Measurements from ENCODE around the gene SLN.
A peak's percentile ranks its signal among the peaks of the same experiment; 100 is the strongest.

SLN gene

DNA sequence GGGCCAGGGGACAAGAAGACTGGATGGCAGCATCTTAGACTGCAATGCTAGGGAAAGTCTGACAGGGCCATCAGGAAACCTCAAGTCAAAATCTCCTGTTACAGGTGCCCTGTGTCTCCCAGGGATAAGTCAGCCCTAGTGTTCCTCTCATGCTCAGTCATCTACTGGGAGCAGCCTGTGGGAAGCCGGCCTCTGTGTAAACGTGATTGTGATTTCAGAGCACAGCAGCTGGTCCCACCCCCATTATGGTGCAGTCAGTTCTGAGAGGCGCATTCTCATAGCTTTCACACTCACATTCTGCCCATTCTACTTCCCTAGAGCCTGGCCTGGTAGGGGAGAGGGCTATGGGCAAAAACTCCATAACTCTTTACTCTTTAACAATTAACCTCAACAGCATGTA lies 7.2 kb upstream of the SLN start:
- DNase-seq = peak; percentile 36

DNA sequence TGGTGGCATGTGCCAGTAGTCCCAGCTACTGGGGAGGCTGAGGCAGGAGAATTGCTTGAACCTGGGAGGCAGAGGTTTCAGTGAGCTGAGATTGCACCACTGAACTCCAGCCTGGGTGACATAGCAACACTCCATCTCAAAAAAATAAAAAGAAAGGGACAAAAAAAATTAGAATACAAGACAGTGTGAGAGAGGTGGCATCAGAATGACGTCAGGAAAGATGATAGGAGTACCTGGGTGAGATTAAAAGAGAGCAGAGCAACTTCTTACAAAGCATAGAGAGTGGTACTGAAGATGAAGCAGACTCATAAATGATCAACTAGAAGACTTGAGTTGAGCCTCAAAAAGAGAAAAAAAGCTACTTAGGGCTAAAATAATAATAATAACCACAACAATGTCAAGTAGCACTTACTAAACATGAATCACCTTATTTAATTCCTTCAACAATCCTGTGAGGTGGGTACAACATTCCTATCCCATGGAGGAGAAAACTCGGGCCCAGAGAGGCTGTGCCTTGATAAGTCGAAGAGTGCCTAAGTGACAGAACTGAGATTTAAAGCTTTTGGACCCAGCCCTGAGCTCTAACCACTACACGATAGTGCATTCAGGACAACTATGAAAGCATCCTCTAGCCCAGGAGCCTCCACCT lies 5.2 kb upstream of the SLN start:
- no peak for DNase-seq

DNA sequence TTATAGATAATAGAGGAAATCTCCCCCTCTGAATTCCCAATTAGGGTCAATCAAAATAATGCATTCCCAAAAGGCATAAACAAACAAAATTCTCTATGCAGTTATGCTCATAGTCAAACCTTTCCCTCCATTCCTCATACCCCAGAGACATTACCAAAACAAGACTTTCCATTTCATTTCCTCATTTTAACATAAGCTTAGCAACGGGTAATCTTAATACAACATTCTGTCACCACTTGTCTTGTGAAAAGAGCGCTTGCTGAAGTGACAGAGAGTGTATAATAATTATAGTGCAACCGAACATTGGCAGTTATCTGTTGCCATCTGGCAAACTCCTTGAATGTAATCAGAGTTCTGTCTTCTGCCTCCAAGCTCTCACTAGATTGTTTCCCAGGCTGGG lies 1.2 kb upstream of the SLN start:
- peak; percentile 71 for DNase-seq

DNA sequence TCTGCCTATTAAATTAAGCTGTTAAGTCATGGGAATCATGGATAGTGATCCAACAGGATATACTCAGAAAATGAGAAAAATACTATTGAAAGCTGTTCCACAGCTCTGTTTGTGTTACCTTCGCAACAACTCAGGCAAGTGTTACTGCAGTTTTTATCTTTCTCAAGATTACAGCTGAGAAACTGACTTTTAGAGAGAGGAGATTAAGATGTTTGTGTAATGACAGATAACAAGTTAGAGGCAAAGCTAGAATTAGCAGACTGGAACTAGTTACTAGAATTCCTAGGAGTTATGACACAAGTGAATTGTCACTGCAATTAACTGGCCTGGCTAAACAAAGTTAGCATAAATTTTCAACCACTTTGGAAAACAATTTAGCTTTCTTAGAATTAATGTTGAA lies 1.6 kb downstream of the SLN start:
- DNase-seq = no peak

DNA sequence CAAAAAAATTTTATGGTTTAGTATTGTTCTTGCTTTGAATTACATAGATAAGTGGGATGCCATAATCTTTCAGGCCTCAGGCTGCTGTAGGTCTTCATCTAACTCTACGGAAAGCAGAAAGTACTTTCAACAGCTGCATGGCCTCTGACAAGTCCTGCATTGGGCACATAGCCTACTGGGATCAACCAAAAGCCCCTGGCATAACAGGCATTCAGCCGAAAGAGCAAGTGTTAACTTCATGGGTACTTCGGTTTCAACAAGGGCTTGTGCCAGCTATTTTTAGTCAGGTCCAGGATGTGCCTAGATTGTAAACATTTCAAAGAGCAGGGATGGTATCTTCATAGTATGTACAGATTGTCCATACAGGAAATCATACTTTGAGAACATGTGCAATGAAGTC lies 3.1 kb downstream of the SLN start:
- DNase-seq = no peak

DNA sequence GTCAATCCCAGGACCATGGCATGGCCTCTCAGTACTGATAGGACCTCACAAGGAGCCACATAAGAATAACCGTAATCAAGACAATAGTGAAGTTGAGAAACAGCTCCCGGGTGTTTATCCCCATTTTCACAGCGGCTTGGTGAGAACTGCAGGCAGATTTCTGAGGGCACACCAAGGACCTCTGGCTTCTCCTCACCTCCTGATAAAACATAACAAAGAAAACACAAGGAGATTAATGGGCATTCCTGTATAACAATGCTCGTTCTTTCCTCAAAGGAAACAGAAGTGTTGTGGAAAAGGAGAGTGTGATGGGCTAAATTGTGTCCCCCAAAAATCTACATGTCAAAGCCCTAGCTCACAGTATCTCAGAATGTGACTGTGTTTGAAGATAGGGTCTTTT lies 4.0 kb downstream of the SLN start:
- DNase-seq = no peak

DNA sequence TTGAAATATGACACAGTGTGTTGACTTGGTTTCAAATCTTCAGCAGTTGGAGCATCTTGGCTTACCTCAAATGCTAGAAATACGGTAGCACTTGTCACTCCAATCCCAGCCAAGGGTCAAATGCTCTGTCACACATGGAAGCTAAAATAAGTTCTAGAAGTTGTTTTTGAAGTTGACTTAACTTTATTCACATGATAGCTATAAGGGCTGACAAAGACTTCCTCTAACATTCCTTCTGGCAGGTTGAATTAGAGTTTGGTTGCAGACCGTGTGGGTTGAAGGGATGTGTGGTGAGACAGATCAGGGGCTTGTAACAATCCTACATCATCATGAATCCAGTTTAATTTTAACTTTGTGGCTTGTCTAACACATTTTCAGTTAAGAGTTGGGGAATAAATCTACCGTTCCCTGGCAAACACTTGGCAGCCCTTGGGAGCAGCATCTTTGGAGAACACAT lies 4.6 kb downstream of the SLN start:
- no peak for DNase-seq

DNA sequence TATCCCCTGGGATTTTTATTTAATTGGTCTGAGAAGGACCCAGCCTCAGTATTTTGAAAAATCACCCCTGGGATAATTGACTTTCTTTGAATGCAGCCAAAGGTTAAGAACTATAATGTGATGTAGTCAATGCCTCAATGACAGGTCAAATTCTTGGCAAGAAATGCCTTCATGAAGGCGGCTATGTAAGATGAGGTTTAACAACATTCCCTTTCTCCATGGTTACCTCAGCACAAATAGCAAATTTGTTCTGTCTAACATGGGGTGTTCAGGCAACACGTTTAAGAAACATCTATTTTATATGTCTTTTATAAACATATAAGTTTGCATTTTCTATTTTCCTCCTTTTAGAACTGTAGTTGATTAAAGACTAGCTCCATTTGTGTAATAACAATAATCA lies 5.3 kb downstream of the SLN start:
- DNase-seq = no peak

DNA sequence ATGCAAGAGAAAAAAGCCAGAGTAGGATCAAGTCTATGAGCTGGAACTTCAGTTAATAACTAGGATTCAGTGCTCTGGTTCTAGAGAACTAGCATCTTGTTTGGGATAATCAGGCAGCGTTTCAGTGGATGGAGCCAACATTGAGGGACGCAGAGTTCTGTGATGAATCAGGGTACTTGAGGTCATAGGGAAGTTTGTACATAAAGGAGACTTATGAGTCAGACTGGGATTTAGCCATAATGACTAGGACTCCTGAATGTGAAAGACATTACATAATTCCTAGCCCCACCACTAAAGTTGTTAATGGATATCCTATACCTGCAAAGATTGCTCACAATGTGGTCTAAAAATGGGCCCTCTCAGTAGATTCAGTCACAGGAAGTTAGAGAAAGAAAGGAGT lies 6.8 kb downstream of the SLN start:
- DNase-seq = no peak

DNA sequence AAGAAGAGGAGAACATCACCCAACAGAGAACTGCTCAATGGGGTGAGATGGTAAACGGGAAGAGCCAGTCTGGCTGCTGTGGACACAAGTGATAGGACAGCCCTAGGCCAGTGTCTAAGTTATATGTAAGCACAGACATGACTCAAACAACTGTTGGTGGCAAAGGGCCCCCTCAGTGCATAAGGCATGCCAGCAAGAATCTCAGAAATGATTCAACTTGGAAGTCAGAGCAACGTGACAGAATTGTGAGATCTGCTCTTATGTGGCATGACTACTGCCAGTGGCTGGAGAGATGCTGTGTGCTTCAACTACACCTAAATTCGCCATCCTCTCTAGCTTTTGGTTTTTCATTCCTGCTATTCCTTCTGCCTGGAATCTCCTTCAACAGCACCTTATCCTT lies 7.4 kb downstream of the SLN start:
- DNase-seq = no peak

DNA sequence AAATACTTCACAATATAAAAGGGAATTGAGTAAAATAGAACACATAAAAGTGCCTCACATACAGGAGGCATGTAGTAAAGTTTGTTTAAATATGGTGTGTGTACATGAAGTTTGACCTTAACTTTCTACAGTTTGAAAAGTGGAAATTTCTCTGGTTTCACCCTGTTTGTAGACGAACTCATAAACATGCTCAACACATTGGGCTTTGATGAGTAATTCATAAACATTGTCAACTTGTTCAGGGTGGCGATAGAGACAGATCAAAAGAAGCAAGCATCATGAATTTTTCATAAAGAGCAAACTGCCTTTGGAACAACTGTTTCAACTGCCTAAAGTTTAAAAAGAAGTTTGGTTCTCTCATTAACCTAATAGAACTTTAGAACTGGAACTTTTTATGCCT lies 9.1 kb downstream of the SLN start:
- no peak for DNase-seq

DNA sequence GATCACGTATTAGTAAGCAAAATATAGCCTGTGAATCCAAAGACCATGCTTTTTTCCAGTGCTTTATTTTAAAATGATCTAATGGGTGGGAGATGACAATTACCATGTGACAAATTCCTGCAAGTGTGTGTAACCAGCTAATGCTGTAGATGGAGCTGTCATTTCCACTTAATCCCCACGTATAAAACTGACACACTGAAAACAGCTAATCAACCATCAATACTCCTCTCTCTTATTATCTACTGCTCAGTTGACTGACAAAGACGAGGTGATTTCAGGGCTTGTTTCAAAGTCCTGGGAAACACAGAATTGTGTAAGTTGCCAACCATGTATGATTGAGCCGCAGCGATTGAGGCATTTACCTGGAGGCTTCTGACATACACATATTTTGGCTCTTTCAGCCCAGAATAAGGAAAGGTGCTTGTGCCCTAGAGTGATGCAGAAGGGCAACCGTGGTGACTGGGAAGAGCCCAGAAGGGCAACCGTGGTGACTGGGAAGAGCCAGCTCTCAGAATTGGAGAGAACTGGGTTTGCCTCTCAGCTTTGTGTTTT lies 9.7 kb downstream of the SLN start:
- DNase-seq = no peak

DNA sequence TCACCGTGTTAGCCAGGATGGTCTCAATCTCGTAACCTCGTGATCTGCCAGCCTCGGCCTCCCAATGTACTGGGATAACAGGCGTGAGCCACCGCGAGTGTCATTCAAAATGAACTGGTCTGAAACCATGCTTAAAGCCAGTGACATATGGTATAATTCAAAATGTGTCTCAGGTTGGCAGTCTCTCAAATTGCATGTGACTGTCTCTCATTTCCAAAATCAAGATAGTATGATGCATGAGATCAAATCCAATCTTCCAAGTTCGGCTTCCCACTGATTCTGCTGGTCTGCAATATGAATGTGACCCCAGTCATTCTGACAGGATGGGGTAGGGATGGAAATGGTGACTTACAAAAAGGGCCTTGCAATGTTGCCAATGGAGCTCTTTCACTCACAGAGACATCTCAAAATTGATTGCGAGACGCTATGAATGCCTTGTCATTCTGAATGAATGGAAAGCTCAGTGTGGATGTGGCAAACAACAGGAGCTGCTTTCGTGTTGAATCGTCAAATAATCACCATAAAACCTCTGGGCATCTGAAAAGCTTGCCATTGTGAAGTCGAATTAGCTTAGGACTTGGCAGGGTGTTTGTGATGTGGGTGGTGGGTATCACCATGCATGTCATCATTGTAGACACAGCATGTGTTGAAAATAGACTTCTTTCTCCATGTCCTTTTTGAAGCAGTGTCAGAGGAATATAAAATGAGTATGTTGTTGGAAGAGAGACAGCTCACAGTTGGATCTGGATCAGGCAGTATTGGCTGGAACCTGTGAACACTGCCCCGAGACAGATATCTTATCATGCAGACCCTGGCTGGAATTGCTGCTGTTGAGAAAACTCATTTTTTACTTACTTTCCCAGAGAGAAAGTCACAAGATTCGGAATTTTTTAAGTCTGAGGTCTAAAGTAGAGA lies 12.2 kb downstream of the SLN start:
- DNase-seq = no peak

DNA sequence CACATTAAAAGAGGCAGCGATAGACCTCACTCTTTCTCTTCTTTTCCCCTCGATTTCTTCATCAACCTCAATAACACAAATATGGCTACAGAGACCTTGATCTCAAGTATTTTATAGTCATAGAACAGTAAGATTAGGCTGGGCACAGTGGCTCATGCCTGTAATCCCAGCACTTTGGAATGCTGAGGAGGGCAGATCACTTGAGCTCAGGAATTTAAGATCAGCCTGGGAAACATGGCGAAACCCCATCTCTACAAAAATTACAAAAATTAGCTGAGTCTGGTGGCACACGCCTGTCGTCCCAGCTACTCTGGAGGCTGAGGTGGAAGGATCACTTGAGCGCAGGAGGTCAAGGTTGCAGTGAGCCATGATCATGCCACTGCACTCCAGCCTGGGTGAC lies 14.6 kb downstream of the SLN start:
- DNase-seq = no peak

DNA sequence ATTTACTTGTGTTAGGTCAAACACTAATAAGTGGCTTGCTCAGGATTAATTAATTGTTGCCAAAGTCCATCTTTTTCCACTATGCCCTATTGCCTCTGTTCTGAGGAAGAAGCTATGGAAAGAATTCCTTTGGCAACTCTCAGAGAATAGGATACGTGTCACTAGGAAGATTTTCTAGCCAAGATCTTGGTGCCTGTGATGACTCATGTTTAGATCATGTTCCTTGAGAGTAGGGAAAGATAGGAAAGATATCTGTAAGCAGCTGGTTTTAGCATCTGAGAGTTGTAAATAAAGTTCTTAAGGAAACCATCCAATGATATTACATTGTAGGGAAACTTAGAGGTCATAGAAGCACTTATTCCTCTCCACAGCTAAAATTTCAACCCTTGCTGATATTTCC lies 15.7 kb downstream of the SLN start:
- DNase-seq = no peak

DNA sequence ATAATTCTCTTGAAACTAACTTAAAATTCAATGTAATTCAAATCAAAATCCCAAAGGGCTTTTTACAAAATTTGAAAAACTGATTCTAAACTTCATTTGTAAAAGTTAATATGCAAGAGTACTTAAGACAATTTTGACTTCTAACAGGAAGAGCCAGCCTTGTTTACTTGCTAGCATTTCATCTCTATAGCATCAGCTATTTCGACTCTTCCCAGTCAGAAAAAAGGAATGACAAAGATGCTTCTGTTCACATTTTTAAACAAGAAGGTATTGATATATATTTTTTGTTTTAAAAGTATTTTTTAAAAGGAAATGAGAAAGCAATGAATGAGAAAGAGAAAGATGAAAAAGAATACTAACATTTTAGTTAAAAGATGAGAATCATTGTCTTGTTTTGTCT lies 16.4 kb downstream of the SLN start:
- no peak for DNase-seq

DNA sequence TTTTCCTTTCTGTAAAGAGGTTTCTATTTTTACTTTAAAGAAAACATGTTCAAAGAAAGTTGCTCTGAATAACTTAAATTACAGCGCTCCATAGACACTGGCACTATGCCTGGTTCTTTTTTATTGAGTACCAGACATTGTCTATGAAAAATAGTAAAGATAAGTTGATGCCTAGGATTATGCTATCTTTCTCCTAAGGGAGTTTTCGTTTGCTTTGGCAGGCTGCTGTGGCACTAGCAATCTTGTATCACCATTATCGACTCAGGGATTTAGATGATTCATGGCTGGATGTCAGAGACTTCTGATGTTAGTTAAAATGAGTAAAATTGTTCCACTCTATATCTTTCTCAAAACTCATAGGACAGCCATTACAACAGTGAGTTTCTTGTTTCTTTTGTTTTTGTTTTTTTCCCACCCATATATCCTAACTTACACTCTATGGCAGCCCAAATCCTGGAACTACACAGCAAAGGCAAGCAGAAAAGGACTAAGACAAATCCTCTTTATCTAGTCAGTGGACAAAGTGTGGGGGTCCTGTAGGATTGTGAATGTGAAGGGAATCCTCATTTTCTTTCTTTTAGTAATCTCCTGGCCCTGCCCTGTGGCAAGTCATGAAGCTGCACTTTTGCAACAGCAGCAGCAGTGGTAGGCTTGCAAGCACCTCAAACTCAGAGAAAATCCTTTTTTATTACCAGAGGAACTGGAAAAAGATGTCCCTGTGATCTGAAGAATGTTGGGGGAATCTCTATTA lies 20.7 kb downstream of the SLN start:
- DNase-seq = no peak

DNA sequence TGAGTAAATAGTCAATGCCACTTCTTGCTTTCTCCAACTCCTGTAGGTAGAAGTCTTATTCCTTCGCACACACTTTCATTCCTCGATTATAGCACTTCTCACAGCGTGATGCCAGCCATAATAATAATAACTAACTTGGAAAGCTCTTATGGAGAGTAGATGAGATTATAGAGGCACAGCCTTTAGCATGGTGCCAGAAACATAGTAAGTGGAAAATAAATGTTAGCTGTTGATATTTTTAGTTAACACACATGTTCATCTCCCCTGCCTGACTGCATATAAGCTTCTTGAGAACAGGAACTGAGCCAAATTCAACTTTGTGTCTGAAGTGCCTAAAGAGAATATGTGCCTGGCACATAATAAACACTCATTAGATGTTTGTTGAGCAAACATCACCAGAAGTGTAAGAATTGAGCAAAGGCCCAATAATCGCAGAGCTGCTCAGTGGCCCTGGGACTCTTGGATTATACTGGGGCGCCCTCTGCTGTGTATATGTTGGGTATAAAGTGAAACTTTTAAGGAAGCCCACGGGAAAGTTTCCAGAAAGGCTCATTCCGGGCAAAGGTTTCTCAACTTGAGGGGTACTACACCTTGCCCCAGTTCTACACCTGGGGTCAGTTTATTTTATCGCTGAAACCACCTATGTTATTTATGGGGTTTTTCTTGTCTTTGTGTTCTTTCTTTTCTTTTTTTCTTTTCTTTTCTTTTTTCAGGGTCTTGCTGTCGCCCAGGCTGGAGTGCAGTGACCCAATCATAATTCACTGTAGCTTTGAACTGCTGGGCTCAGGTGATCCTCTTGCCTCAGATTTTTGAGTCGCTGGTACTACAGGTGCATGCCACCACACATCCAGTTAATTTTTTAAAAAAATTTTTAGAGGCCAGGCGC lies 22.3 kb downstream of the SLN start:
- peak; percentile 14 for DNase-seq

DNA sequence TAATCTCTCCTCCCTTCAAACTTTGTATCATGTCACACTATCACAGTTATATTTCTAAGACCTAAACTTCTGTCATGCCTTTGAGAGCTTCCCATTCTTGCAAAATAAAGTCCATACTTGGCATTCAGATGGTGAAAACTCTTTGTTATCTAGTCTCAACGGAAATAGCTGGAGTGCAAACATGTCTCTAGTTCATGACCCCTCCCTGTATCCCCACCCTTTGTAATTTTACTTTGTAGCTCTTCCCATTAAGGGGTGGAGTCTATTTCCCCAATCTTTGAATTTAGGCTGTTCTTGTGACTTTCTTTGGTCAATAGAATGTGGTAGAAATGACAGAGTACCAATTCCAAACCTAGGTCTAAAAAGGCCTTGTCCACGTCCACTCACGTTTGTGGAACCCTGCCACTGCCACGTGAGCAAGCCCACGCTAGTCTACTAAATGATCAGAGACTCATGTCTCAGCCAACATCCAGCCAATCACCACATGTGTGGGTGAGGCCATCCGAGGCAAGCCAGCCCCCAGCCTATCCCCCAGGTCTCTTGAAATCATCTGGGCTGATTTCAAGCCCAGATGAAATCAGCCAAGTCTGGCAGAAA lies 23.4 kb downstream of the SLN start:
- DNase-seq = no peak

DNA sequence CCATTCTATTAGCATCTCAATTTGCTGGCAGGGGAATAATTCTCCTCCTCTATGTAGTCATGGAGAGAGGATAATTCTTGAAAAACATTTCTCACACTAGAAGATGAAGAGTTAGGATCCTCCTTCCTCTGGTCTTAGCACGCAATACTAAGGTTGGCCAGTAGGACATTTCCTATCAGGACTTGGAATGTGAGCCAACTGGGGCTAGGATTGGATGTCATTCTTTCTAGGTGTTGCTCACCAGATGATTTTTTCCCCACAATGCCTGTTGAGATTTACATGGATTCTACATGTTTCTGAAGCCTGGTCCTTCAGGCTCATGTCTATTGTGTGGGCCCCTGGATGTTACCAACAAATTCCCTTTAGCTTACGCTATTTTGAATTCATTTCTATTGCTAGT lies 28.0 kb downstream of the SLN start:
- DNase-seq = no peak

DNA sequence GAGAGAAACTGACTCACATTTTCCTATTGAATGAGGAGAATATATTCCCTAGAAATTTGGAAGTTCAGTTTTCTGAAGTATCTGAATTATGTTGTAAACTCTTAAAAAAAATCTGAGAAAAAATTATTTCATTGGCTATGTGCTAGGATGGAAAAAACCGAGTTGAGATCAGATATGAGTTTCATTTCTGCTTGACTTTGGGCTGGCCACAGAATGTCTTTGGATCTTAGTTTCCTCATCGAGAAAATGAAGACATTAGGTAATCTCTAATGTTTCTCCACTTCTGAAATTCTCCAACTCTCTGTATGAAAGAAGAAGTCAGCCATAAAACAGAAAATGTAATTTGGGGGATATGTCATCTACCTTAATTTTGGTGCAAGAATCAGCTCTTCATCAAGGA lies 28.8 kb downstream of the SLN start:
- no peak for DNase-seq

DNA sequence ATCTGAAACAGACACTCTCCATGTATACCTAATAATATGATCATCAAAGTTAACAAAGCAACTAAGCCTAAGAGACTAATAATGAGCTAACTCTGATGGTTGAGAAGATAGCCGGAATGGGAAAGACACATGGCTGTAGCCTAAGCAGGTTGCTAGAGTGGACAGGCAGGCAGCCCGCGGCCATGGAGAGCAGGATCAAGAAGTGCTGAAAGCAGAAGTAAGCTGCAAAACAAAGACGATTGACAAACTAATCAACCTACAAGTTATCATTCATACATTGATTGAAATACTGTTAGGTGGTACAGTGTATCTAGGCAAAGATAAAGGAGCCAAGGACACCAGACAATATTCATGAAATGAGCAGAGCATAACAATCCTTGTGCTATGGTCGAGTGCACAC lies 29.3 kb downstream of the SLN start:
- DNase-seq = no peak
